ENCODE data around the gene DCUN1D3.

DCUN1D3 gene

DNA sequence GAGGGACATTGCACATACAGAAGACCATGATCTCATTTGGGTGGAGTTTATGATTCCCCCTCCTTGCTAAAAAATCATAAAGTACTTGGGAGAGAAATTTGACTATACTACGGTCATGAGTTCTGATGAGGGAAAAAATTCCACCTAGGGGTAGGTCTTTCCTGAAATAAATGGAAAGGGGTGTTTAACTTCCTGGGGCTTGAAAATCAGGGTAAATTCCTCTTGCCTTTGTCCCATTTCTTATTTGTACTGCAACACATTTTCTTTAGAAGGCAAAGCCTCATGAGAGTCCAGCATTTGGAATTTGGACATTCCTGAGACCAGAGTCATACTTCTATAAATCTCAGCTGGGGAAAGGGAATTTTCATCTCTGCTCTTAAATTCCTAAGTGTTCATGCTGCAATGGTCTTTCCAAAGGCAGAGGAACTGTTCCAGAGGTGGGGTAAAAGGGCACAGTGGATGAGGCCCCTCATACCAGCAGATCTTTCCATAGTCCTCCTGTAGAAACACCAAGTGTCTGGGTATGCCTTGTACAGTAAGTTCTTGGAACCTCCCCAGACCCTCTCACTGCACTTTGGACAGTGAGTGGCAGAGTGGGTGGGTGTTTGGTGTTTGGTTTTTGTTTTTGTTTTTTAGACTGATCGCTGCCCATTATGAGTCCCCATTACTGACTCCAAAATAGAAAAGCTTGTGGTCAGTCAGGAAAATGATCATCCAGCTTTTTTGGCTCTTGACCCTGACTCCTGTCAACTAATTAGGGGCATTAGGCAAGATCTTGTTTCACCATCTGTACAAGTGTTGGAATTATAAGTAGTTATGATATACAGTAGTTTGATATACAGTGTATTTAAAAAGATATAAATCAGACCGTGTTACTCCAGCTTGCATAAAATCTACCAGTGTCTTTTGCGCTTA, 6.4 kb upstream of the DCUN1D3 start:
- peak; percentile 95 to 96 for DNase-seq (ENCODE audit: low read depth in 2 of 2)
- TF ChIP-seq, protein P1, sequence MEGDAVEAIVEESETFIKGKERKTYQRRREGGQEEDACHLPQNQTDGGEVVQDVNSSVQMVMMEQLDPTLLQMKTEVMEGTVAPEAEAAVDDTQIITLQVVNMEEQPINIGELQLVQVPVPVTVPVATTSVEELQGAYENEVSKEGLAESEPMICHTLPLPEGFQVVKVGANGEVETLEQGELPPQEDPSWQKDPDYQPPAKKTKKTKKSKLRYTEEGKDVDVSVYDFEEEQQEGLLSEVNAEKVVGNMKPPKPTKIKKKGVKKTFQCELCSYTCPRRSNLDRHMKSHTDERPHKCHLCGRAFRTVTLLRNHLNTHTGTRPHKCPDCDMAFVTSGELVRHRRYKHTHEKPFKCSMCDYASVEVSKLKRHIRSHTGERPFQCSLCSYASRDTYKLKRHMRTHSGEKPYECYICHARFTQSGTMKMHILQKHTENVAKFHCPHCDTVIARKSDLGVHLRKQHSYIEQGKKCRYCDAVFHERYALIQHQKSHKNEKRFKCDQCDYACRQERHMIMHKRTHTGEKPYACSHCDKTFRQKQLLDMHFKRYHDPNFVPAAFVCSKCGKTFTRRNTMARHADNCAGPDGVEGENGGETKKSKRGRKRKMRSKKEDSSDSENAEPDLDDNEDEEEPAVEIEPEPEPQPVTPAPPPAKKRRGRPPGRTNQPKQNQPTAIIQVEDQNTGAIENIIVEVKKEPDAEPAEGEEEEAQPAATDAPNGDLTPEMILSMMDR (IDR thresholded peaks at IDR 0.05; ENCODE audit: low read depth, low read length): no peak
- H3K4me3 ChIP-seq (replicated peaks in 1 of 2; ENCODE audit: low read depth in 2 of 2, low read length in 2 of 2): no peak overlapping the region

DNA sequence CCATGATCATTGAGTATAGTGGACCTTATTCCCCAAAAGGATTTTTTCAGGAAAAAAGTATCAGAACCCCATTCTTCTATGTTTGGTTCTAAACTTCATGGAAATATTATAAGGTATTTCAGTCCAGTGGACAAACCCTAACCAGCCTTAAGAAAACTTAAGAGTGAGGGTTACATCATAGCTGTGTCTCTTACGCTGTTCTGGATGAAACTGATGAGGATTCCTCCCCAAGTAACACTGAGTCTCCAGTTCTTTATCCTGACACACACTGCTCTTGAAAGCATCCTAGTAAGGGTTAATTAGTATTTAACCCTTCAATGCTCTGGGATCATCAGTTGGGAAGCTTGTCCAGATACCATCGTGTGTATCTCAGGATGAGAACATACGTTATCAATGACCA, 5.4 kb upstream of the DCUN1D3 start:
- no peak overlapping the region for H3K4me3 ChIP-seq (replicated peaks in 1 of 2; ENCODE audit: low read depth in 2 of 2, low read length in 2 of 2)
- TF ChIP-seq, protein P1 (IDR thresholded peaks at IDR 0.05; ENCODE audit: low read depth, low read length): no peak
- peak; percentile 49 to 71 for DNase-seq (ENCODE audit: low read depth in 2 of 2)

GRCh38 chr16:20904507-20905081, 4.4 kb upstream of the DCUN1D3 start:
- no peak overlapping the region for H3K4me3 ChIP-seq (replicated peaks in 1 of 2; ENCODE audit: low read depth in 2 of 2, low read length in 2 of 2)
- peak; percentile 83 to 89 for DNase-seq (ENCODE audit: low read depth in 2 of 2)
- TF ChIP-seq, protein P1 (IDR thresholded peaks at IDR 0.05; ENCODE audit: low read depth, low read length): no peak

- no peak overlapping the region for H3K4me3 ChIP-seq (replicated peaks in 1 of 2; ENCODE audit: low read depth in 2 of 2, low read length in 2 of 2)
- DNase-seq (ENCODE audit: low read depth in 2 of 2): no peak
- TF ChIP-seq, protein P1 (IDR thresholded peaks at IDR 0.05; ENCODE audit: low read depth, low read length): no peak
These were observed 3.8 kb upstream of the DCUN1D3 start for GRCh38 chr16:20903899-20904506.

DNA sequence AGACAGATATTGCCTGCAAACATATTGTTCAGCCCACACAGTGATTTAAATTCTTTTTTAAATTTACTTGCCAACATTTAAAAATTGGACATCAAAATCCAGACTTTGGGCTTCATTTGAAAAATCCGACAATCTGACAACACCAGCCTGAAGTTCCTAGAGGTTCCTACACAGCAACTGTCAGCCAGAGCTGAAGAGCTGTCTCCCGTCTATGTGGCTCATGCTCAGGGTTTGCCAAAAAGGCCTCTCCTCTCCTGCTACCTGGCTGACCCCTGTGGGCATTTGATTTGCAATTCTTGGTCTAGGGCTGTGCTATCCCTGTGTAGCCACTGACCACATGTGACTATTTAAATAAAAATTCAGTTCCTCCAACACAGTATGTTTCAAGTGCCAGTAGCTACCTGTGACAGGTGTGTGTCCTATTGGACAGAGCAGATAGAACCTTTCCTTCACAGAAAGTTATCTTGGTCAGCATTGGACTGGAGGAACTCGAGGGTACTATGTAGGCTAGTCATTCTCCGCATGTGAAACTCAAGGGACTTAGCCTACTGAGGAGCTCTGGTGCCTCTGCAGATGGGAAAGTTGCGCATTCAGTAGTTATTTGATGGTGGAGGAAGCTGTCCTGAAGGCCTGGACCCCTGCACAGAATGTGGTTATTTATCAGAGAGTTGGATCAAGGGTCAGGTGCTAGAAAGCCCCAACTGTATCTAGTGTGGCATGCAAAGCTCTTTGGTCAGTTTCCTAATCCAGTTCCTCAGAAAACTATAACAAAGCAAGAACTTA, 3.1 kb upstream of the DCUN1D3 start:
- H3K4me3 ChIP-seq (replicated peaks in 1 of 2; ENCODE audit: low read depth in 2 of 2, low read length in 2 of 2): no peak overlapping the region
- TF ChIP-seq, protein P1 (IDR thresholded peaks at IDR 0.05; ENCODE audit: low read depth, low read length): no peak
- no peak for DNase-seq (ENCODE audit: low read depth in 2 of 2)

- no peak for DNase-seq (ENCODE audit: low read depth in 2 of 2)
- no peak overlapping the region for H3K4me3 ChIP-seq (replicated peaks in 1 of 2; ENCODE audit: low read depth in 2 of 2, low read length in 2 of 2)
These were observed 2.3 kb upstream of the DCUN1D3 start for GRCh38 chr16:20902426-20902825.

More at GRCh38 chr16:20902426-20902825, 2.3 kb upstream of the DCUN1D3 start:
- TF ChIP-seq, protein P1 (IDR thresholded peaks at IDR 0.05; ENCODE audit: low read depth, low read length): no peak

Data from cardiac fibroblast (primary cell).